ENCODE results near the gene ENPP1.
"Not testable (repeated sequence)": the region's sequence is repeated elsewhere in the genome, so short reads cannot be mapped to it uniquely, and the experiment has no call there.

Gene ENPP1

DNA sequence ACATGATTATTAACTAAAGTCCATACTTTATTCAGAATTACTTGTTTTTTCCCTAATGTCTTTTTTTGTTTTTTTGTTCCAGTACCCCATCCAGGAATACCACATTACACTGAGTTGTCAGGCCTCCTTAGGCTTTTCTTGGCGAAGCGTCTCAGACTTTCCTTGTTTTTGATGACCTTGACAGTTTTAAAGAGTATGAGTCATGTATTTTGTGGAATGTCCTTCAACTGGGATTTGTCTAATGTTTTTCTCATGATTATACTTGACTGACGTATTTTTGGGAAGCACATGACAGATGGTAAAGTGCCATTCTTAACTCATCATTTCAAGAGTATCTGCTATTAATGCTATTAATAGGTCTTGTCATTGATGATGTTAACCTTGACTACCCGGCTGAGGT lies 23.6 kb downstream of the ENPP1 start:
- DNase-seq (ENCODE audit: low read depth), result no peak

- DNase-seq (ENCODE audit: low read depth), result no peak
Observed at GRCh38 chr6:131831886-131832285, 24.1 kb downstream of the ENPP1 start.

DNA sequence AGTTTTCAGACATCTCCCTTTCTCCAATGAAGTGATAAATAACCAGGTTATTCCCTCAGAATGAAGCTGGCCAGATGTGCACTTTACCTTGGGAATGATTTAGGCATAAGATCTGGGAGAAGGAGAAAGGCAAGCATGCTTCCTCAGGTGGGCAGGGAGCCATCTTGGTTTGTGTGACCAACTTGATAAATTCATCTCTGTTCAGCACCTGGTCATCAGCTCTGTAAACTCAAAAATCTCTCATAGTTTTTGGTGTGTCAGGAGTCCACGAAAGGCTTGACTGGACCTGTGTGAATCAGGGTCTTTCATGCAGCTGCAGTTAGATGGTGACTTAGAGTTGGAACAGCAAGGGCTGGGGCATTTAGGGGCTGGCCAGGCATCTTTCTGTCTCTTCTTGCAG lies 24.5 kb downstream of the ENPP1 start:
- DNase-seq (ENCODE audit: low read depth), result no peak

GRCh38 chr6:131838051-131838450 lies 30.2 kb downstream of the ENPP1 start:
- no peak for DNase-seq (ENCODE audit: low read depth)

DNA sequence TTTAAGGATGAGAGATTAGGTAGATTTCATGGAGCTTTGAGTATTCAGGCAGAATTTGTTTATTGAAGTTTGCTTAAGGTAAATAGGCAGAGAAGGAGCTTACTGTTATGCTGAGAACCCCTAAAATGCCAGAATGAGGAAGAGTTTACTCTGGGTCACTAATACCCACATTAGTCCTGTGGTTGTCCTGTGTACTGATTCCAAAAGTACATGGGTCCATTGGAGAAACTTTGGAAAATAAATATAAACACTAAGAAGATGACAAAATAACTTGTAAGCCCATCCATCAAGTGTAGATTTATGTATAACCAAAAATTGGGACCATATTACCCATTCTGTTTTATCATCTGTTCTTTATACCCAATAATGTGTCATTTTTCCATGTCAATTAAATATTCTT lies 31.6 kb downstream of the ENPP1 start:
- no peak for DNase-seq (ENCODE audit: low read depth)

DNA sequence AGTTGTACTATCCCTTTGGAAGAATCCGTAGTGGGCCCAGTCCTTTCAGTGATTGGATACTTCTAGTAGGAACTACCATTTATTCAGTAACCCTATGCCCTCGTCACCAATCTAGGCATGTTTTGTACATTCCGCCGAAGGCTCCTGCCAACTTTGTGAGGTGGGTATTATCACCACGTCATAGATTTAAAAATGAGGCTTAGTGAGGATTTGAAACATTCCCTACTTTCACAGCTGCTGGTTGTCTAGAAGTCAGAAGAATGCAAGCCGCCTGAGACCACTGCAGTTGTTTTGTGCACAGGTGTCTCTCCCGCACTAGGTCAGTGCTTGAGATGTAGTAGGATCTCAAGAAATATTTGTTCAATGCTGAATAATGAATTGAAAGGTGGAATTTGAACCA lies 32.6 kb downstream of the ENPP1 start:
- DNase-seq (ENCODE audit: low read depth), result no peak

DNA sequence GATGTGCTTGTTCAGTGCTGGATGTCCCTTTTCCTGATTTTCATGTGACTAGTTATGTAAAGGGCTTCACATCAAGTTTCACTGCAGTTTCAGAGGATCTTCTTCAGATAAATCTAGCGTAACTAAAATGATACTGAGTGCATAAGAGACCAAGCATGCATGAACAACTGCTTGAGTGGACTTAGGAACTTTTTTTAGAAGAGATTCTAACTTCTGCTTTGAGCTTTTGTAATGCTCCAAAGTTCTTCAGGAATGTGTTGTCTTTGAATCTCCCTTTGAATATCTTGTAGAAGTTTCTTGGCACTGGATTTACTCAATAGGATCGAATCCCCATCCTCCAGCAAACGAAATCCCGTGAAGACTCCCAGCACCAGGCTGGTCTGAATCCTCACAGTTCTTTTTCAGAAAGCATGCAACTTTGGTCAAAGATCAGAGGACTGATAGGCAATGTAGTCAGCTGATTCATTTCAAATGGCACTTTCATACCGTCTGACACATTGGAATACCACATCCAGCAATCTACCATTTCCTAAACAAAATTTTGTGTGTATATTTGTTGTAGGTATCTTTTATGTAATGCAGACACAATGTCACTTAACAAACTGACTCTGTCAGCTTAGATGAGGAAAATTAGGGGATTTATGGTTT lies 33.2 kb downstream of the ENPP1 start:
- DNase-seq (ENCODE audit: low read depth), result no peak

DNA sequence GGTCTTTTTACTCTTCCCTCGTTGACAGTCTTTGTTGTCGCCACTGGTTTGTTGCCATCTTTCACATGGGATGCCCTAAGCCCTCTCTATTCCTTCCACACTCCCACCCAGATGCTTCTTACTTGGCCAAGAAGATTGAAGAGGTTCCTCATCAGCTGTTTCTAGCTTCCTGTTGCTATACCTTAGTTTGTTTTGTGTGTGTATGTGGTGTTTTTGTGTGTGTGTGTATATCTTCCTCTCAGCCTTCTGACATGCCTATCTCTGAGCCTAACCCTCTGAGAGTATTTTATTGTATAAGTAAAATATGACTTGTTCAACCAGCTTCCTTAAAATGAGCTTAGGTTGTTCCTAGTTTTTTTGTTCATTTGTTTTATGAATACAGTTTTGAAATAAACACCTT lies 35.9 kb downstream of the ENPP1 start:
- DNase-seq (ENCODE audit: low read depth), result no peak

- no peak for DNase-seq (ENCODE audit: low read depth)
Observed at GRCh38 chr6:131844243-131844841, 36.5 kb downstream of the ENPP1 start.

GRCh38 chr6:131846023-131846663 lies 38.3 kb downstream of the ENPP1 start:
- no peak for DNase-seq (ENCODE audit: low read depth)

DNA sequence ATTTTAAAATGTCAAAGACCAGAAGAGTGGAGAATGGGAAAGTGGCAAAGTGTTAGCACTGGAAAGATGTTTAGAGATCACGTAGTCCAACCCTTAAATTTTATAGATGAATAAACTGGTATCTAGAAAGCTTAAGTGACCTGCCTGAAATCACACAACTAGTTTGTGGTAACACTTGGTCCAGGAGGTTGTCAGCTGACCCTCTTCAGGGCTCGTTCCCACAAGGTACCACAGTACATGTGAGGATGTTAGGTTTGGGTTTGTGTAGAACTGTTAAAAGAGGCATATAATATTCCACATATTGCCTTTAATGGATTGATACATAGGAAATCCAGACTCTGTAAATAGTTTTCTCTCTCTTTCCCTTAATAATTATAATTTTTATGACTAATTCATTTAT lies 39.1 kb downstream of the ENPP1 start:
- DNase-seq (ENCODE audit: low read depth), result no peak

- no peak for DNase-seq (ENCODE audit: low read depth)
Observed at GRCh38 chr6:131849799-131850198, 42.0 kb downstream of the ENPP1 start.

DNA sequence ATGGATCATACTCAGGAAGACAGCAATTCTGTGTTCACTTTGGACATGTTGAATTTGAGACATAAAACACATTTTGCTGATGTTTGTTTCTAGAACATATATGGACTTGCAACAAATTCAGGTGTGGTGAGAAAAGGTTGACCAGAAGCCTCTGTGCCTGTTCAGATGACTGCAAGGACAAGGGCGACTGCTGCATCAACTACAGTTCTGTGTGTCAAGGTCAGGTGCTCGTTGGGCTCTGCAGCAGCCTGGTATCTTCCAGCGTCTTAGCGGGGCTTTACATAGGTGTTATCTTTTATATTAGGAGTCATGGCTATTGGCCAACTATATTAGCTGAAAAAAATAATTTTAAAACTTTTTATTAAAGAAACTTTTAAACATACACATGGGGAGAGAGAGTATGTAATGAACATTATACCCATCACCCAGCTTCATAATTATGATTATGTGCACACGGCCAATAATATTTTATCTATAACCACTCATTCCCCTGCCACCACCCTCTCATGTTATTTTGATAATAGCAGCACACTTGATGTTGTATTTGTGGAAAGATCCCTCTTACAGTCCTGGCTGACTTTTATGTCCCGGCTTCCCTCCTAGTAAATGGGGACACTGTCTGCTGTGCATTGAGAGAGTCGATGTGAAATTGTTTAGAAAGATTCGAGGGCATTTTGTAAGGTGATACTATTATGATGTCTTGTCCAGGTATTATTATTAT lies 43.4 kb downstream of the ENPP1 start:
- DNase-seq (ENCODE audit: low read depth), result no peak

DNA sequence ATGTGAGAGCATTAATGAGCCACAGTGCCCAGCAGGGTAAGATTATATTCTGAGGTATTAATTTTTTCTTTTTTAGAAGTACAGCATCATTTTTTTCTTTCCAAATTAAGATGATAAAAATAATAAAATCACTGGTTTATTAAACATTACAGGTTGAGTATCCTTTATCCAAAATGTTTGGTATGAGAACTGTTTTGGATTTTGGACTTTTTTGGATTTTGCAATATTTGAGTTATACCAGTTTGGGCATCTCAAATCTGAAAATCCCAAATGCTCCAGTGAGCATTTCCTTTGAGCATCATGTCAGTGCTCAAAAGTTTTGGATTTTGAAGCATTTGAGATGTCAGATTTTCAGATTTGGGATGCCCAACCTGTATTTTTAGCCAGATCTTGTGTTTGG lies 44.4 kb downstream of the ENPP1 start:
- DNase-seq (ENCODE audit: low read depth), result no peak

DNA sequence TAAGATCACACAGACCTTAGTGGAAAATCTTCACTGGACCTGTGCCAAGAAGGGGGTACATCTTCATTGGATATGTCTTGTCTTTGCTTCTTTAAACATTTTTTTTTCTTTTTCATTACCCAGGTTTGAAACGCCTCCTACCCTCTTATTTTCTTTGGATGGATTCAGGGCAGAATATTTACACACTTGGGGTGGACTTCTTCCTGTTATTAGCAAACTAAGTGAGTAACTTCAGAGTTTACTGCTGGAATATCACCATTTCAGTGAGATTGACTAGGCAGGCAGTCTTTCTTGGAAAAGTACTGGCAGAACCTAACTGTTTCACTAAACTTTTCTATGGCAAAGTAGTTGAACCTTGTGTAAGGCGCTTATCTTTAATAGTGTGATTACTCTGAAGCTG lies 47.0 kb downstream of the ENPP1 start:
- DNase-seq (ENCODE audit: low read depth), result no peak

DNA sequence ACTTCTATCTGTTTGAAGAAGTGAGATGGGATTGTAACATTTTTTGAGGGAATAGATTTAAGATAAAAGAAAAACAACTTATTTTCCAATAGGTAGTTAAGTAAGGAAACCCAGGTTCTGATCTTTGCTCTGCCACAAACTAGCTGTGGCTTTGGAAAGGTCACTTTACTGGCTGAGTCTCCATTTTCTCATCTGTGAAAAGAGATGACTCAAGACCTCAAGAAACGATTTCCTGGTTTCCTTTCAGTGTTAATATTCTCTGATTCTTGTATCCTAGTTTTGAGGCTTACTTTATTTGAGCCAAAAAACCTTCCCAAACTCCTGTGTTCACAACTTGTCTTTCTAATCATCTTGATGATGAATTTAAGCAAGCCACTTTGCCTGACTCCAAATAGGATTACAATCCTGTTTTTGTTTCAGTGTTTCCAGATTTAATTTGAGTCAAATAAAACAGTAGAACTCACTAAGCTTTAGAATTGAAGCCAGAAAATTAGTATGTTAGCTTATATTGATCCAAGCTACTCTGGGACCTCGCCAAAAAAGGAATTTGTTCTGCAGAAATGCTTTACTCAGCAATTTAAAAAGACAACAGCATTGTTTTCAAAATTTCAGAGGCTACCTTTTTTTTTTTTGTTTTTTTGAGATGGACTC lies 51.1 kb downstream of the ENPP1 start:
- DNase-seq (ENCODE audit: low read depth), result no peak

DNA sequence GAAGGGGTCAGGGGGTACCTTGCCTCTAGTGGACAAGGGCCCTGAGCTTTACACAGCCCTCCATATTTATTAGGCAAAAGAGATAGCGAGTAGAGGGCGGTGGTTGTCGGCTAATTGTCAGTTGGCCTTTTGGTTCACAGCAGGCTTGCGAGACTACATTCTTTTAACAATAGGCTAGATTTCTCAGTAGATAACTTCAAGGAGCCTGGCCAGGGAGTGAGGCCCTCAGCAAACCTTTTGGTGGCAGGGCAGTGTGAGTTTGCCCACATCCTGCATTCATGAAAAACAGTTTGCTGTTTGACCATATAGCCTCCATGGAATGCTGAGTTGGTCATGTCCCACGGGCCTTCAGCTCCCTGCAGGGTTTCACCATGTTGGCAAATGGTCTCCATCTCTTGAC lies 51.8 kb downstream of the ENPP1 start:
- DNase-seq (ENCODE audit: low read depth), result not testable (repeated sequence)

GRCh38 chr6:131861381-131861780 lies 53.6 kb downstream of the ENPP1 start:
- no peak for DNase-seq (ENCODE audit: low read depth)

GRCh38 chr6:131862476-131862875 lies 54.7 kb downstream of the ENPP1 start:
- no peak for DNase-seq (ENCODE audit: low read depth)

- no peak for DNase-seq (ENCODE audit: low read depth)
Observed at GRCh38 chr6:131867744-131868143, 59.9 kb downstream of the ENPP1 start.

DNA sequence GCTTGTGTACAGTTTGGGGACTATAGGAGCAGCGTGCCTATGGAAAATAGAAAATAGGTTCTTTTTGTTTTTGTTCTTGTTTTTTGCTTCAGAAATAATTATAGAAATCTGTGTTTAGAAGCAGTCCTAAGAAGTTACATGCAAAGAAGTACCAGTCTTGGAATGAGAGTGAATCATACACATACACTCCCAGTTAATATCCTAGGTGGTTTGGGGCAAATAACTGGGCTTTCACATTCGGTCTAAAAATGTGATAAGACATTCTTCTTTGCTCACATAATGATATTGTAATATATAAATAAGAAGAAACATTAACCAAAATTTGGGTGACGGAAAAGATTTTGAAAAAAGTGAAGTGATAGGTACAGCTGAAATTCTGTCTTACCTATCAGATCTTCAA lies 61.0 kb downstream of the ENPP1 start:
- DNase-seq (ENCODE audit: low read depth), result no peak

DNA sequence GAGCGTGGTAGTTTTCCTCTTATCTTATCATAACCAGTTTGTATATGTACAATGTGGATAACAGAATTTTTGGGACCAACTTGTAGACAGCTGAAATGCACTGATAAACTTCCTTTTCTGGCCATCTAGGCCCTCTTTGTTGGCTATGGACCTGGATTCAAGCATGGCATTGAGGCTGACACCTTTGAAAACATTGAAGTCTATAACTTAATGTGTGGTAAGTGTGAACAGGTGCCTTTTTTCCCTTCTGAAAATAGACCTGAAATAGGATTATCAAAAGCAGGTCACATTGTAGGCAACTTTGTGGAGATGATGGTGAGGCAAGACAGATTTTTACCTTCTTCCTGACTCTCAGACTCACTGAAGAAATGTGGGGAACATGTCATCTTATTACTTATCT lies 67.8 kb downstream of the ENPP1 start:
- no peak for DNase-seq (ENCODE audit: low read depth)

GRCh38 chr6:131876545-131876944 lies 68.7 kb downstream of the ENPP1 start:
- DNase-seq (ENCODE audit: low read depth), result no peak
